Neural progenitor cell (in vitro differentiated cells): ENCODE data around the gene TNNI3. TPM values are rescaled to one million over a fixed set of nuclear protein-coding genes. Genes with fewer than 3 reads are reported as not detected.

ENCODE experiments used
- DNase-seq: peaks from one replicate; pipeline ENCODE4 v3.0.0-alpha.2; 2016; ENCODE audit warnings: low spot score
- H2AFZ ChIP-seq: fragments of 200-600 bp; sonication (generic); replicated peaks from 2 replicates; pipeline ENCODE4 v1.6.1; 2016; ENCODE audit warnings: antibody characterized with exemption
- H3F3A ChIP-seq: fragments of 200-600 bp; sonication (generic); 2 replicates; pipeline ENCODE4 v1.6.1; 2016; ENCODE audit warnings: antibody characterized with exemption, low read depth
- H3K27ac ChIP-seq: fragments of 200-600 bp; sonication (generic); 2 replicates; pipeline ENCODE4 v1.5.1; 2016; ENCODE audit warnings: mild to moderate bottlenecking
- H3K27me3 ChIP-seq: fragments of 200-600 bp; sonication (generic); 2 replicates; pipeline ENCODE4 v1.6.1; 2016; ENCODE audit warnings: mild to moderate bottlenecking, moderate library complexity
- H3K36me3 ChIP-seq: fragments of 200-600 bp; sonication (generic); 2 replicates; pipeline ENCODE4 v1.5.1; 2016
- H3K4me1 ChIP-seq: fragments of 200-600 bp; sonication (generic); 2 replicates; pipeline ENCODE4 v1.6.1; 2016; ENCODE audit warnings: mixed run types
- H3K4me2 ChIP-seq: fragments of 200-600 bp; sonication (generic); 2 replicates; pipeline ENCODE4 v1.6.1; 2016
- H3K4me3 ChIP-seq: fragments of 200-600 bp; sonication (generic); 2 replicates; pipeline ENCODE4 v1.5.1; 2016
- H3K79me2 ChIP-seq: fragments of 200-600 bp; sonication (generic); 2 replicates; pipeline ENCODE4 v1.6.1; 2016; ENCODE audit warnings: low read depth
- H3K9ac ChIP-seq: fragments of 200-600 bp; sonication (generic); 2 replicates; pipeline ENCODE4 v1.6.1; 2016
- H3K9me3 ChIP-seq: fragments of 200-600 bp; sonication (generic); 2 replicates; pipeline ENCODE4 v1.5.1; 2016; ENCODE audit warnings: low read depth
- H4K20me1 ChIP-seq: fragments of 200-600 bp; sonication (generic); 2 replicates; pipeline ENCODE4 v1.6.1; 2016; ENCODE audit warnings: low read depth
- H3K27ac Mint-ChIP-seq: 3 replicates; pipeline ENCODE4 v1.8.0; 2021; ENCODE audit warnings: mixed read lengths
- H3K27me3 Mint-ChIP-seq: 2 replicates; pipeline ENCODE4 v1.8.0; 2022; ENCODE audit warnings: low read depth, mild to moderate bottlenecking, inconsistent platforms, moderate library complexity, mixed read lengths; ENCODE audit not compliant: insufficient read depth
- H3K36me3 Mint-ChIP-seq: 3 replicates; pipeline ENCODE4 v1.8.0; 2021; ENCODE audit warnings: mixed read lengths
- H3K4me1 Mint-ChIP-seq: 3 replicates; pipeline ENCODE4 v1.8.0; 2021; ENCODE audit warnings: mixed read lengths
- H3K4me3 Mint-ChIP-seq: 3 replicates; pipeline ENCODE4 v1.8.0; 2021; ENCODE audit warnings: mild to moderate bottlenecking, moderate library complexity, mixed read lengths
- H3K9me3 Mint-ChIP-seq: 3 replicates; pipeline ENCODE4 v1.8.0; 2020; ENCODE audit warnings: mixed read lengths
- CTCF ChIP-seq: fragments of 200-600 bp; sonication (generic); IDR thresholded peaks from 2 replicates; pipeline ENCODE4 v1.5.1; 2017; ENCODE audit warnings: antibody characterized with exemption, mild to moderate bottlenecking
- EZH2 ChIP-seq: fragments of 200-600 bp; sonication (generic); IDR thresholded peaks from 2 replicates; pipeline ENCODE4 v1.6.1; 2017; ENCODE audit warnings: antibody characterized with exemption, mild to moderate bottlenecking, moderate library complexity
- EZH2phosphoT487 ChIP-seq: fragments of 200-600 bp; sonication (generic); IDR thresholded peaks from 2 replicates; pipeline ENCODE4 v1.6.1; 2017; ENCODE audit warnings: antibody characterized with exemption
- total RNA-seq: library from RNA; depleted of rRNA; stranded (reverse); fragments of >200 nt; gene quantifications from 2 replicates; pipeline ENCODE4 v1.2.3, GENCODE V29; 2015; ENCODE audit warnings: low replicate concordance

The TNNI3 gene
- total RNA-seq, 1 donor from 2014 or later = 22.2 TPM

- Histone ChIP-seq H3K9ac (no peak overlapping the region), H3K27me3 (peaks cover 66% of the 10 kb centered on the region)
- H3K36me3 Mint-ChIP-seq = peaks cover 2% of the 10 kb centered on the region
Measured at GRCh38 chr19:55169136-55169535, 11.6 kb upstream of the TNNI3 start.

GRCh38 chr19:55166530-55167268 is 9.2 kb upstream of the TNNI3 start, which contains the start of gene DNAAF3:
DNAAF3 (minus strand) TSS chr19:55166613; CDS start chr19:55166413, 200 bp downstream.
- H3K4me3 Mint-ChIP-seq = peak within 1 kb of the TSS; percentile 96
- peak; percentile 99 for DNase-seq
- H3K27me3 Mint-ChIP-seq = peaks cover 26% of the 10 kb centered on the region

More at GRCh38 chr19:55169136-55169535, 11.6 kb upstream of the TNNI3 start:
- Histone ChIP-seq H3K36me3 (no peaks in the 10 kb centered on the region), H3K4me3 (no peak overlapping the region), H3K4me2 (no peak overlapping the region), H2AFZ (no peak overlapping the region), H3F3A (peaks cover 18% of the 10 kb centered on the region), H3K9me3 (no peaks in the 10 kb centered on the region), H3K4me1 (peaks cover 4% of the 10 kb centered on the region), H3K27ac (no peak overlapping the region), H4K20me1 (no peaks in the 10 kb centered on the region), H3K79me2 (no peaks in the 10 kb centered on the region)
- Mint-ChIP-seq H3K27me3 (peaks cover 40% of the 10 kb centered on the region), H3K4me1 (peaks cover 27% of the 10 kb centered on the region), H3K9me3 (peaks cover under 1% of the 10 kb centered on the region), H3K4me3 (peak overlapping the region; percentile 43), H3K27ac (no peak overlapping the region)
- no peak for DNase-seq
- TF ChIP-seq EZH2phosphoT487 (no peak), EZH2 (no peak), CTCF (no peak)

GRCh38 chr19:55165952-55166529 is 8.5 kb upstream of the TNNI3 start:
- H3K27ac Mint-ChIP-seq = no peak overlapping the region
- Histone ChIP-seq H3K27me3 (peaks cover 56% of the 10 kb centered on the region), H3K36me3 (no peaks in the 10 kb centered on the region), H3F3A (no peaks in the 10 kb centered on the region), H3K27ac (no peak overlapping the region), H3K4me2 (peak overlapping the region; percentile 80), H3K79me2 (no peaks in the 10 kb centered on the region), H3K9me3 (no peaks in the 10 kb centered on the region), H3K9ac (no peak overlapping the region), H3K4me1 (peaks cover 4% of the 10 kb centered on the region), H3K4me3 (peak overlapping the region; percentile 63), H2AFZ (peak overlapping the region; percentile 84), H4K20me1 (no peaks in the 10 kb centered on the region)
- no peaks in the 10 kb centered on the region for H3K9me3 Mint-ChIP-seq
- H3K27me3 Mint-ChIP-seq = peaks cover 22% of the 10 kb centered on the region
- H3K4me3 Mint-ChIP-seq = peak overlapping the region; percentile 96
- no peak for TF ChIP-seq EZH2
- TF ChIP-seq EZH2phosphoT487 = no peak
- TF ChIP-seq CTCF = peak; percentile 86
- H3K4me1 Mint-ChIP-seq = peaks cover 13% of the 10 kb centered on the region
- DNase-seq = peak; percentile 97
- H3K36me3 Mint-ChIP-seq = no peaks in the 10 kb centered on the region

More at GRCh38 chr19:55166530-55167268, 9.2 kb upstream of the TNNI3 start, which contains the start of gene DNAAF3:
- no peaks in the 10 kb centered on the region for H3K9me3 Mint-ChIP-seq
- Histone ChIP-seq H4K20me1 (no peaks in the 10 kb centered on the region), H3K4me1 (peaks cover 4% of the 10 kb centered on the region), H3K79me2 (no peaks in the 10 kb centered on the region), H3K4me2 (peak within 1 kb of the TSS; percentile 84), H3K27me3 (peaks cover 56% of the 10 kb centered on the region), H3K4me3 (peak within 1 kb of the TSS; percentile 63), H3K9me3 (no peaks in the 10 kb centered on the region), H2AFZ (peak within 1 kb of the TSS; percentile 98), H3K27ac (peak within 1 kb of the TSS; percentile 83), H3K9ac (peak within 1 kb of the TSS; percentile 43), H3F3A (no peaks in the 10 kb centered on the region), H3K36me3 (no peaks in the 10 kb centered on the region)
- TF ChIP-seq CTCF (no peak), EZH2 (no peak), EZH2phosphoT487 (no peak)
- peak within 1 kb of the TSS; percentile 98 for H3K27ac Mint-ChIP-seq
- H3K4me1 Mint-ChIP-seq = peaks cover 16% of the 10 kb centered on the region
- peaks cover 2% of the 10 kb centered on the region for H3K36me3 Mint-ChIP-seq
